HG03066 (cell line): Measurements from ENCODE around the gene CTAG1A.
"Not testable (repeated sequence)": the region's sequence is repeated elsewhere in the genome, so short reads cannot be mapped to it uniquely, and the experiment has no call there.

Source experiments
- ATAC-seq: cut with Tn5 transposase; IDR thresholded peaks from one replicate; pipeline ENCODE4 v1.9.1; 2021; ENCODE audit warnings: low read depth; ENCODE audit not compliant: unreplicated experiment

CTAG1A gene

DNA sequence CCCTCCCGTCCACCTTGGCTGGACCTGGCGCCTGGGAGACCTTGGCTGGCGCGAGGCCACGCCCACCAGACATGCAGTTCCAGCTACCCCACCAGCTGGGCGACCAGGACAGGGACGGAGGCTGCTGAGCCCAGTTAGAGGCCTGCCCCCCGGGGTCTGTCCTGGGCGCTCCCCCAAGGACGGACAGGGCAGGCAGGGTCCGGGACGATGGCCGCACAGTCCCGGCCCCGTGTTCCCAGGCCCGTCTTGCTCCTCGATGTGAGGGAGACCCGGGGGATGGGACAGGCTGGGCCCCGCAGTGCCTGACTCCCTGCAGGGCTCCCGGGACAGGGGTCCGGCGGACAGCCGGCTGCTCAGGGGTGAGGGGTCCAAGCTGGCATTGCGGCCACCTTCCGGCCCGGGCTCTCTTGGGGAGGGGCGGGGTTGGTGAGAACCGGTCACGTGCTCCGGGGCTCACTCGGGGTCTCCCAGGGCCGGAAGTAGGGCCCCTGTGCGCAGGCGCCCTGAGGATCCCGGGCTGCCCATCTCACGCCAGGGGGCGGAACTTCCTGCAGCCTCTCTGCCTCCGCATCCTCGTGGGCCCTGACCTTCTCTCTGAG, at the start of gene CTAG1A:
Gene CTAG1A, plus strand, starts transcription at position 549 of the 599 bp plus-strand sequence. CDS start 74 bp downstream, outside the sequence.
- ATAC-seq, result not testable (repeated sequence)

DNA sequence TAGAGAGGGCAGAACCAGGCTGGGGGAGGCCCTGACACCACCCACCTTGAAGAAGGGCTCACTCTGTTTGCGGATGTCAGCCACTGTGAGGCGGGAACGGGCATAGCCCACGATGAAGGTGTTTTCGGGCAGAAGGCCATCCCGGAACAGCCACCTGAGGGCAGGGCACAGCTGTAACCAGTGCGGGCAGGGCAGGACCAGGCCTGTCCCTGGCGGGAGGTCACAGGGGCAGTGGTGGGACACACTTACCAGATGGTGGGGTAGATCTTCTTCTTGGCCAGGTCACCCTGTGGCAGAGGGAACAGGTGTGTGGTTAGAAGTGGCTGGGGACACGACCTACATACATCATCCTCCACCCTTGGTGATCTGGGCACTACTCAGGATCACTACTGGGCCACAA, 49.0 kb upstream of the CTAG1A start:
- ATAC-seq, result no peak

DNA sequence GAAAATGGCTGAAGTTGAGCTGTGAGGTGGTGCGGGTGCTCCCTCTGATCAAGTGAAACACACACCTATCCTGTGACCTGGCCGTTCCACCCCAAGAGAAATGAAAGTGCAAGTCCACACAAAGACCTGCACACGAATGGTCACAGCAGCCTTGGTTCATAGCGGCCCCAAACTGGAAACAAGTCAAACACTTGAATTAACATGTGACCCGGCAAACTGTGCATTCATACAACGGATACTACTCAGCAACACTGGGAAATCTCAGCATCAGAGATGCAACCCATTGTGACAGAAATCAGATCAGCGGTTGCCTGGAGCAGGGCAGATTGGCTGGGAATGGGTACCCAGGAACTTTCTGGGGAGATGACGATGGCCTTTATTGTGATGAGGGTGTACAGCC, 45.9 kb upstream of the CTAG1A start:
- ATAC-seq, result no peak

DNA sequence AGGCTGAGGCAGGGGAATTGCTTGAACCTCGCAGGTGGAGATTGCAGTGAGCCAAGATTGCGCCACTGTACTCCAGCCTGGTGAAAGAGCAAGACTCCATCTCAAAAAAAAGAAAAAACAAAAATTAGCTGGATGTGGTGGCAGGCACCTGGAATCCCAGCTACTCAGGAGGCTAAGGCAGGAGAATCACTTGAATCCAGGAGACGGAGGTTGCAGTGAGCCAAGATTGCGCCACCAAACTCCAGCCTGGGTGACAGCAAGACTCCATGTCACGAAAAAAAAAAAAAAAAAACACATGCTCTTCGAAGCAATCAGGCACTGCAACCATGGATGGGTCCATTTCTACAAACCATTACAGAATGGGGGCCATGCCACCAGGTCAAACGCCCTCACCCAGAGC, 44.6 kb upstream of the CTAG1A start:
- ATAC-seq, result not testable (repeated sequence)

DNA sequence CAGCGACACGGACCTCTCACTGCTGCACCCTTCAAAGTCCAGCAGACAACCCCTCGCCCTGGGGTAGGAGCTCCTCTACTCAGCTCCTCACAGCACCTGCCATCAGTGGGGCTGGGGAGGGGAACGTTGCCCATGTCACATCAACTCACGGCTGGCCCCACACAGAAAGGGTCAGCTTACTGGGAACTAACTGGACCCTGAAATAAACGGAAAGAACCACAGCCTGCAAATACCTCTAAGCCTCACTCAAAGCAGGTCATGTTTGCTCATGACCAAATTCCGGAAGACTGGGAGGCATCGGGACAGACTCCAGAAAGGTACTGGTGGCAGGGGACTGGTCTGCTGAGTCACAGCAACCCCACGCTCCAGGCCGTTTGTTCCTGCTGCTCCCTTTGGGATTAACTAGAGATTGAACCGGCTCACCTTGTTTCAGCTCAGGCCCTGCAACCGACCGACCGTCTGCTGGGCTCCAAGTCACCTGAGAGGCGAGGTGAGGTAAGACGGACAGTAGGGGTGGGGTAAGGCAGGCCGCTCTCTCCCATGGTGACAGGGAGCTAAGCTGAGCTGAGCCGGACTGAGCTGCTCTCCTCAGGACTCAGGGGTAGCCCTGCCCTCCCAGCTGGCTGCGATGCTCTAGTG, 43.9 kb upstream of the CTAG1A start:
- no peak for ATAC-seq

DNA sequence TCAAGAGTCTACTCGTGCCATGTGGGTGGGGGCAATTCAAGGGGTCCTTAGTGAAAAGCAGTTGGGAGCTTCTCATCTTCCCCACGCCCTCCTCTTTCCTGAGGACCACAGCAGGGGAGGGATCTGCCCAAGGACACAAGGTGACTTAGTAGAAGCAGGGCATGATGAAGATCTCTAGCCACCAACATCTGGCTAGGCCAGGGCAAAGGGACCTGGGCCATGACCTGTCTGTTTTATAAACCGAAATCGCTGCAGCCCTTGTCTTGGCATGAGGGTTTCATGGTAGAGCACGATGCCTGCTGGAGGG, 43.4 kb upstream of the CTAG1A start:
- ATAC-seq, result no peak

DNA sequence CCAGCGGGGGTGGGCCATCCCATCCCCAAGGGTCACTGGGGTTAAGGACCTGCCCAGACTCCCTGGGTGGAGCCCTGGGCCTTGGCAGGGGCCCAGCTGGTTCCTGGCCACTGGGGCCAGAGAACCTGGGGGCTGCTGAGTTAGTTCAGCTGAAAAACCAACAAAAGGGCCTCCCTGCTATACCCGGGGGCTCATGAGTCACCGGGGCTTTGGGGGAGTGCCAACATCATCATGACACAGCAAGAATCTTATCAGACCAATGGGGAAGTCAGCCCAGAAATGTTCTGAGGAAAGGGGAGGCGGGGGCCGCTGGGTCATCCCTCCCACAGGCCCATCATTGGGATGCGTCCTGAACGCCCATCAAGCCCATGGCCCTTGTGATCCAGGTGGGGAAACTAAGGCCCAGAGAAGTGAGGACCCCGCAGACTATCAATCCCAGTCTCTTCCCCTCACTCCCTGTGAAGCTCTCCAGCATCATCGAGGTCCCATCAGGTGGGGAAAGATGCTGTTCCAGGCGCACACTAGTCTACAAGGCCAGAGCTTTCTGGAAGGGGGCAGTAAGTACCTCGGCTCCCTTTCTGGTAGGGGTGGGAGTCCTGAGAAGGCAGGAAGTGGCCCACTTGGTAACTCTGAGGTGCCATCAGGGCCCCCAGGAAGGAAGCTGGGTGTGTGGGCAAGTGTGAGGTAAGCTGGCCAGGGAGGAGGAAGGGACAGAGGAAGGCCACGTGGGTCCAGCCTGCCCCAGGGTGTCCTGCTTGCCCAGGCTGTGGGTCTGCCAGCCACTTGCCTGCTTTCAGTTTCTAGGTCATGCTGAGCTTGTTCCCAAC, 42.8 kb upstream of the CTAG1A start:
- ATAC-seq, result no peak

DNA sequence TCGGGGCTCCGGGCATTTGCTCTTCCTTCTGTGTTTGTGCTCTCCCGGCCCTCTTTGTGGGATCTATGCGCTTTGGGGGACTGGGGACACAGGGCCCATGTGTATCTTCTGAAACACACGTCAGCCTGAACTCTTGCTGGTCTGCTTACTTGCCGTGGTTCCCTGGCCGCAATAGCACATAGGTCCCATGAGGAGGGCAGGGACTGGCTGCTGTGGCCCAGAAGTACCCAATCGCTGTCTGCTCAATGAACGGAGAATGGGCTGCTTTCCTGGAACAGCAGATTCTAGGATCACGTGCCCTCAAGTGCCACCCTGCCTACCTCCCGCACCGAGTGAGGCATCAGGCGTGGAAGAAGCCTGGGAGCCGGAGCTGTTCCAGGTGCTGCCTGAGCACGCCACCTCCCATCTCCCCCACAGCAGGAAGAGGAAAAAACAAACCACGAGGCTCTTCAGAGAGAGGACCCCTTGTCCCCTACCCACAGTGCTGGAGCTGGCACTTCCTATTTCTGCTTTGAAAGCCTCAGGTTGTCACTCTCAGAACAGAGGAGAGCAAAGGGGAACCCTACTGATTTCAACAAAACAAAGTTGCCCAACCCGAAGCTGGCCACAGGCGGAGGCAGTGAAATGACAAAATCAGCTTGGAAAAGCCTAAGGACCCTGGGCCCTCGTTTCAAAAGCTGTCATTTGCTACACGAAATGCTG, 42.1 kb upstream of the CTAG1A start:
- ATAC-seq, result no peak

DNA sequence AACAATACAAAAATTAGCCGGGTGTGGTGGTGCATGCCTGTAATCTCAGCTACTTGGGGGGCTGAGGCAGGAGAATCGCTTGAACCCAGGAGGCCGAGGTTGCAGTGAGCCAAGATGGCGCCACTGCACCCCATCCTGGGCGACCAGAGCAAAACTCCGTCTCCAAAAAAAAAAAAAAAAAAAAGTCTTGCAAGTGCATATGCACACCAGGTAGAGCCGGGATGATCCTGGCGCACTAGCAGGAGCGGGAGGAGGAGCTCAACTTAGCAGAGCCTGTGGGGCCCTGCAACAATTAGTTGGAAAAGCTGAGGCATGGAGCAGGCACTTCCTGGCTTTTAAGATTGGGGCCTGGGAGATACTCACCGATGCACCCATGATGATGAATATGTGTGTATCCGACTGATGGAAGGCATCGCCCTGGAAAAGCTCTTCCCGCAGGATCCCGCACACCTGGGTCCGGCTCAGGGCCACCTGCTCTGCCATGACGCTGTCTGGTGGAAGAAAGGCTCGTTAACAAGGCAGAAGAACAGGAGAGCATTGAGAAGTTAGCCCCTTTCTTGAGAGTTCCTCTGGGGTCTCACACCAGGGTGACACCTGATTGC, 39.2 kb upstream of the CTAG1A start:
- no peak for ATAC-seq

DNA sequence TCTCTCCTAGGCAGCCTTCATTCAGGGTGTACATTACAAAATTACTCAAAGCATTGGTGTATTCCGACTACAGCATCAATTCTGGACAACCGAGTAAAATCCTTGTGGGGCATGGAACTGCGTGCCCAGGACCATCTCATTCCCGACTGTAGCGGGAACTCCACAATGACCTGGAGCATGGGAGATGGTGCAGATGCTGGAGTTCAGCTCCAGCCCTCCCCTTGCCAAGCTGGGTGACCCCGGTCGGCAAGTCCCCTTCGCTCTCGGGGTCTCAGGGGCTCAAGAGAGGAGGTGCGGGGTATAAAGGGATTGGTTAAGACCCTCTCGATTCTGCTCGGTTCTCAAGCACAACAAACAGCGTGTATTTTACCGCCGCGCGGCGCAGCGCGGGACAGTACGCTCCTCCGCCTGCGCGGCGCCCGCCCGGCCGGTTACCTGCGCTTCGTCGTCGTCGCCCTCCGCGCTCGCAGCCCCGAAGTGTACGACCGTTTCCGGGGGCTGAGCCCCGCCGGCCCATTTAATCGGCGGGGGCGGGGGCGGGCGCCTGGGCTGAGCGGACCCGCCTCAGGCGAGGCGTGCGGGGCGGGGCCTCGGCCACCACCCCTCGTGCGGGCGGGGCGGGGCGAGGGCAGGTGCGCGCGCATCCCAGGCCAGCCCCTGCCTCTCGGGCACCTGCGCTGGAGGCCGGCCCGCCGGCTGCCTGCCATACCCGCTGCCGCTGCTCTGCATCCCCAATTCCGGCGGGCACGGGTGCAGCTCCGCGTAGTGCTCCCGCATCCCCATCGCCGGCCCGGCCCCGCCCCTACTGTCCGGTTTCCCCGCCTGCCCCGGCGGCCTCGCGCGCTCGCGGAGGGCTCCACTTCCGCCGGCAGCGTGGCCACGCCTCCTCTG, 38.3 kb upstream of the CTAG1A start, which contains the start of gene G6PD:
Gene G6PD, minus strand, starts transcription at position 493 of the 891 bp plus-strand sequence. CDS start 691 bp downstream, outside the sequence.
- ATAC-seq, result peak; percentile 46

DNA sequence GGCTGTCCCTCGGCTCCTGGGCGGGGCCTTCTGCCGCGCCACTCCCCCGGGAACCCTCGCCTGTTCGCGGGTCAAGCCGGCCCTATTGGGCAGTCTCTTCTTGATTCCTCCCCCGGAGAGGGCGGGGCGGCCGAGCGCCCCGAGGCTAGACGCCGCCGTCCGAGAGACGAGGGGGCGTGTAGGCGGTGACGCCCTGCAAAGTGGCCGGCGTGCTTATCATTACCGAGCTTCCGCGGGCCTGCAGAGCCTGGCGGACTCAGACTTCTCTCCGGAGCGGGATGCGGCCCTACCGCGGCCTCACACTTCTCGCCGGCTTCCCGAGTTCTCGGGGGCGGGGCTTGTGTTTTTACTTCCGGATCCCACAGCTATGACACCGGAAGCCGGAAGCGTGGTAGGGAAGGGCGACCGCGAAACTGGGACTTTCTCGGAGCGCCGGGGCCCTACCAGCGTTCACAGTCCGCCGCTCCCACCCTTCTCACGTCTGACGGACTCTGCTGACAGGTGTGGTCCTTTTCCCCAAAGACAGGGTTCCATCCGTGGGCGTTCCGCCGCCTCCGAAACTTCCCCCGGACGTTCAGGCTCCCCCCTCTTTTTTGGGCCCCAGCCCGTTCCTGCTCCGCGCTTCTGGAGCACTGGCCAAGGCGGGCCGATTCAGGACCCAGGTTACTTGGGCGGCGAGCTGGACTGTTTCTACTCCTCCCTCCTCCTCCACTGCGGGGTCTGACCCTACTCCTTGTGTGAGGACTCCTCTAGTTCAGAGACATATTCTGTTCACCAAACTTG, 37.5 kb upstream of the CTAG1A start, which contains the start of gene IKBKG:
Gene IKBKG, plus strand, starts transcription at position 376 of the 783 bp plus-strand sequence. CDS start 4,383 bp downstream, outside the sequence.
- ATAC-seq, result peak; percentile 77

DNA sequence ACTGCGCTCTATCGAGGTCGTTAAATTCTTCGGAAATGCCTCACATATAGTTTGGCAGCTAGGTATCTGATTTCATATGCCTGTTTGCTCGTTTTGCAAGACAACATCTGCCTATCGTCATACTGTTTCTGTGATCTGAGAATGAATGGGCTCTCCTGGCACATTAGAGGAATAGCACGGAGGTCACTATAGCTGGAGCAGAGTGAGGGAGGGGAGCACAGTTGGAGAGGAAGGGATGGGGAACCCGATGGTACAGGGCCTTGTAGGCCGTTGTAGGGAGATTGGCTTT, 37.0 kb upstream of the CTAG1A start:
- no peak for ATAC-seq

DNA sequence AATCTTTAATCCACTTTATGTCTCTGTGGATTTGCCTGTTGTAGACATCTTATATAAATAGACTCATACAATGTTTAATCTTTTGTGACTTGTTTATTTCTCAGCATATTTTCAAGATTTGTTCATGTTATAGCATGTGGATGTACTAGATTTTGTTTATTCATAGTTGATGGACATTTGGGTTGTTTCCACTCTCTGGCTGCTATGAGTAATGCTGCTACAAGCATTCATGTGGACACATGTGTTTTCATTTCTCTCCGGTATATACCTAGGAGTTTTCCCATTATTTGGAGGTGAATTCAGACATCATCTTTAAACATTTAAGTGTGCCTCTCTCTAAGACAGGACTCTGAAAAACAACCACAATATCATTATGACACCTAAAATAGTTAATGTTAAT, 35.2 kb upstream of the CTAG1A start:
- ATAC-seq, result no peak

DNA sequence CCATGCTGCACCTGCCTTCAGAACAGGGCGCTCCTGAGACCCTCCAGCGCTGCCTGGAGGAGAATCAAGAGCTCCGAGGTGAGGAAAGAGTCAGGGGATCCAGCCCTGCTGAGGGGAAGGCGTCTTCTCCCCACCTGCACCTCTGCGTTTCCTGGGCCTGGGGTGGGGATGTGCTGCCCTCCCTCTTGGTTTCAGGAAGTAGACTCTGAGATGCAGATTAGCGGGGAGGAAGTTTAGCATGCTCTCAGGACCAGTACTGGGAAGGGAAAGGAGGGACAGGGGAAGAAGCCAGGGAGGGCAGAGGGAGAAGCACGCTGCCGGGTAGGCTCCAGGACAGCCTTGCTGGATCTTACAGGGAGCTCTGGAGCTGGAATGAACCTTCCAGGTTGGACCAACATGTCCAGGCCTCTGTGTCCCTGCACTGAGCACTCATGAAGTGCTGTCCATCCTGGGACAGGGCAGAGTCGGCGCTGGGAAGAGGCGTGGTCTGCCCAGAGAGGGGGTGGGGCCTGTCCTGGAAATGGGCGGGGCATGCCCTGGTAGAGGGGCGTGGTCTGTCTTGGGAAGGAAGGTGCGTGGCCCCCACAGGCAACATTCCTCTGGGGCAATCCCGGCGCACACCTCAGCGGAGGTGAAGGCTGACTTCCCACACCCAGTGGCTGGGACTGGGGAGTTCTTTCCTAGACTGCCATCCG, 32.7 kb upstream of the CTAG1A start:
- not testable (repeated sequence) for ATAC-seq

DNA sequence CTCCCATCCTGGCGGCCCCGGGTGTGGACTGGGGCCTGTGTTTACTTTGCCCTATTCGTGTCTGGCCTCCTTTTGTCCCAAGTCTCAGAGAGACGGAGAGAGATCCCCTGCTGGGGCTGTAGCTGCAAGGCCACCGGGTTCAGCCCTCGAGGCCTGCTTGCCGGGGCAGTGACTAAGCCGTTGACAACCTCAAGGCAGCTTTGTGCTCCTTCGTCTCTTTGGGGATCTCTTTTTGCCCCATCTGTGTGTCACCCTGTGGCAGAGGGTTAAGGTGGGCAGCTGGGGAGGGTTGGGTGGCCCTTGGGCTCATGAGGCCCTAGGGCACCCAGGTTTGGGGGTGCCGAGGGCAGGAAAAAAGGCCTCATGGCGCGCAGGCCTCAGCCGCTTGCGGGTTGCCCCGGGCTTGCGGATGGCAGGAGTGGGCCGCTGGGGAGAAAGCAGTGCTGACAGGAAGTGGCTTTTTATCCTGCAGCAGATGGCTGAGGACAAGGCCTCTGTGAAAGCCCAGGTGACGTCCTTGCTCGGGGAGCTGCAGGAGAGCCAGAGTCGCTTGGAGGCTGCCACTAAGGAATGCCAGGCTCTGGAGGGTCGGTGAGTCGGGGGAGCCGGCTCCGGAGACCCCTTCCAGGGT, 26.8 kb upstream of the CTAG1A start:
- not testable (repeated sequence) for ATAC-seq

DNA sequence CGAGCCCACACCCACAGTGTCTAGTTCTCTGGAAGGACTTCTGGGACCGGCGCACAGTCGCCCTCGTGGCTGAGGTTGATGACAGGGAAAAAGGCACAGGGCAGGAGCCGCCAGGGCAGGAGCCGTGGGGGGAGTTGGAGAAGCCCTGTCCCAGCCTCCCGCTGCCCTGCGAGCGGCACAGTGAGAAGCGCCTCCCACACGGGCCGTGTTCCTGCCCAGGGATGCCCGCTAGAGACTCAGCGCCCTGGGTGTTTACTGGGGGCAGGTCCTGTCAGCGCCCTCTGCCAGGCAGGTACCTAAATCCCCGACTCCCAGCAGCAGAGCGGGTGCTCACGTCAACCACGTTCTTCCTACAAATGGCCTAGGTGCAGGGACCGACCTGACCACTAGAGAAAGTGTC, 26.0 kb upstream of the CTAG1A start:
- ATAC-seq, result not testable (repeated sequence)

DNA sequence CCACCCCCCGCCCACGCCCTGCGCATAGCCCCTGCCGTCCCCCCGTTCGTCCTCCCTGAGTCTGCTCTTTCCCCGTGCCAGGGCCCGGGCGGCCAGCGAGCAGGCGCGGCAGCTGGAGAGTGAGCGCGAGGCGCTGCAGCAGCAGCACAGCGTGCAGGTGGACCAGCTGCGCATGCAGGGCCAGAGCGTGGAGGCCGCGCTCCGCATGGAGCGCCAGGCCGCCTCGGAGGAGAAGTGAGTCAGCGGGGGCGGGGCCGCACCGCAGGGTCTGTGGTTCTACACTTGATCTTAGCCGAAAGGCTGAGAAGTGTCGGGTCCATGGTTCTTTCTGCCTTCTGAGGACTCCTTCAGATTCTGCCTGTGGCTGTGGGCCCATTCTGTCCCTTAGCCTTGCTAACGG, 24.6 kb upstream of the CTAG1A start:
- ATAC-seq, result not testable (repeated sequence)

DNA sequence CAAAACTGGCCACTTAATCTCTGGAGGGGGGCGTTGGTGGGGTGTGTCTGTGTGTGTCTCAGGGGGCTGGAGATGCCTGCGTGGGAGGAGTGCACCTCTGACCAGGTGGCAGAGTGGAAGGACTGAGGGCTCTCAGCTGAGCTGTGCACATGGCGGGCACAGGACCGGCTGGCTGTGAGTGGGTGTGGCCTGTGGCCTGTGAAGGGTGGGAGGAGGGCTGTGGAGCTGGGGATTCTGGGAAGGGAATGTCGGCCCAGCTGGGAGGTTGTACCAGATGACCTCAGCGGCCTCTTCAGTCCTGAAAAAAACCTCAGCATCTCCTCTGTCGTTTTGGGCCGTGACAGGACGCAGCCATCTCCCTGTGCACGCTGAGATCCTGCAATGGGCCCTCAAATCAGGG, 22.6 kb upstream of the CTAG1A start:
- ATAC-seq, result not testable (repeated sequence)
